ENCODE data around the gene UNC5C. TPM values are rescaled to one million over a fixed set of nuclear protein-coding genes. Genes with fewer than 3 reads are reported as not detected.
A peak's percentile ranks its signal among the peaks of the same experiment; 100 is the strongest.

Gene UNC5C
- total and polyA plus RNA-seq, 2 donors (not counting 1 experiment from before 2014, with no cell fraction given): 2.0 to 11.6 TPM

DNA sequence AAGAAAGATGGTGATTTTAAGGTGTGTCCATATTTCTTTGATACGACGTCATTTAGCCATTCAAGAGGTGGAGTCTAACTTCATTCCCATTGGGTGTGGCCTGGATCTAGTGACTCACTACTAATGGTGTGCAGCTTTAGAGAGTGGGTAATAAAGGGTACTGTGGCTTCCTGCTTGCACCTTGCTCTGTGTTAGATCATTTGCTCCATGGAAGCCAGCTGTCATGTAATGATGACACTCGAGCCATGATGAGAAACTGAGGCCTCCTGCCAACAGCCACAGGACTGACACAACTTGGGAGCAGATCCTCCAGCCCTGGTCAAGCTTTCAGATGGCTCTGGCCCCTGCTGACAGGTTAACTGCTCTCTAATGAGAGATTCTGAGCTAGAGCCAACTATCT is 82.0 kb downstream of the UNC5C start:
- DNase-seq (ENCODE audit: low read depth in 2 of 2): no peak
- no peaks in the 10 kb centered on the region for H4K20me1 ChIP-seq (ENCODE audit: control insufficient read depth, extremely low read depth, insufficient read depth, low read length)
- H3K4me3 ChIP-seq (replicated peaks in 1 of 4; ENCODE audit: control extremely low read depth in 1 of 4, insufficient read depth in 1 of 4, low read depth in 3 of 4, low read length in 4 of 4): no peak overlapping the region
- TF ChIP-seq EZH2 (IDR thresholded peaks at IDR 0.05; ENCODE audit: low read length, missing control alignments): no peak
- TF ChIP-seq, protein P1, sequence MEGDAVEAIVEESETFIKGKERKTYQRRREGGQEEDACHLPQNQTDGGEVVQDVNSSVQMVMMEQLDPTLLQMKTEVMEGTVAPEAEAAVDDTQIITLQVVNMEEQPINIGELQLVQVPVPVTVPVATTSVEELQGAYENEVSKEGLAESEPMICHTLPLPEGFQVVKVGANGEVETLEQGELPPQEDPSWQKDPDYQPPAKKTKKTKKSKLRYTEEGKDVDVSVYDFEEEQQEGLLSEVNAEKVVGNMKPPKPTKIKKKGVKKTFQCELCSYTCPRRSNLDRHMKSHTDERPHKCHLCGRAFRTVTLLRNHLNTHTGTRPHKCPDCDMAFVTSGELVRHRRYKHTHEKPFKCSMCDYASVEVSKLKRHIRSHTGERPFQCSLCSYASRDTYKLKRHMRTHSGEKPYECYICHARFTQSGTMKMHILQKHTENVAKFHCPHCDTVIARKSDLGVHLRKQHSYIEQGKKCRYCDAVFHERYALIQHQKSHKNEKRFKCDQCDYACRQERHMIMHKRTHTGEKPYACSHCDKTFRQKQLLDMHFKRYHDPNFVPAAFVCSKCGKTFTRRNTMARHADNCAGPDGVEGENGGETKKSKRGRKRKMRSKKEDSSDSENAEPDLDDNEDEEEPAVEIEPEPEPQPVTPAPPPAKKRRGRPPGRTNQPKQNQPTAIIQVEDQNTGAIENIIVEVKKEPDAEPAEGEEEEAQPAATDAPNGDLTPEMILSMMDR (conservative IDR thresholded peaks at IDR 0.05 in 1 of 2, IDR thresholded peaks at IDR 0.05 in 1 of 2; ENCODE audit: low read depth in 1 of 2, low read length in 2 of 2): no peak
- H3K27me3 ChIP-seq (ENCODE audit: control insufficient read depth, insufficient read depth, low read length): no peaks in the 10 kb centered on the region
- H2AFZ ChIP-seq (ENCODE audit: low read length): no peak overlapping the region
- H3K9me3 ChIP-seq (ENCODE audit: control insufficient read depth, insufficient read depth, low read depth, low read length): no peaks in the 10 kb centered on the region
- H3K9ac ChIP-seq (ENCODE audit: insufficient read depth, low read length): no peak overlapping the region
- no peaks in the 10 kb centered on the region for H3K36me3 ChIP-seq (ENCODE audit: control insufficient read depth, insufficient read depth, low read length)
- no peak overlapping the region for H3K4me2 ChIP-seq (ENCODE audit: extremely low read depth, insufficient read depth, low read length)
- H3K4me1 ChIP-seq (ENCODE audit: control insufficient read depth, extremely low read depth, insufficient read depth, low read length): peaks cover 2% of the 10 kb centered on the region
- no peaks in the 10 kb centered on the region for H3K79me2 ChIP-seq (ENCODE audit: control insufficient read depth, insufficient read depth, low read length)
- H3K27ac ChIP-seq (ENCODE audit: insufficient read depth, low read length): no peak overlapping the region

DNA sequence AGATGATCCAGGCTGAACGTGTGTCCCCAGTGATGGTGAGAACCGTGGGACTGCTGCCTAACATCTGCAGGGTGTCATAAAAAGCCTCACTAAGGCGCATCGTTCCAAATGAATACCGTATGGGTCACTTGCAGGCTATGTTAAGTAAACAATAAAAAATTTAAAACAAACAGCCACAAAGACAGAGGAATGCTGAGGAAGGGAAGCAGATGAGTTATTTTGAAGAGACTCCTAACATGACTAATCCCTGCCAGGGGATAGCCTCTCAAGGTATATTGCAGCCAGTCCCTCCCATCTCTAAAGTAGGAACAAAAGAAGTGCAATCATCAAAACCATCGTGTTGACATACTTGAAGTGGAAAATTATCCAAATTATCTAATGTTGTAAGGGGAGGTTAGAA is 83.8 kb downstream of the UNC5C start:
- Histone ChIP-seq H3K4me2 (ENCODE audit: extremely low read depth, insufficient read depth, low read length) (no peak overlapping the region), H3K4me3 (replicated peaks in 1 of 4; ENCODE audit: control extremely low read depth in 1 of 4, insufficient read depth in 1 of 4, low read depth in 3 of 4, low read length in 4 of 4) (no peak overlapping the region), H3K9me3 (ENCODE audit: control insufficient read depth, insufficient read depth, low read depth, low read length) (no peaks in the 10 kb centered on the region), H3K9ac (ENCODE audit: insufficient read depth, low read length) (no peak overlapping the region), H2AFZ (ENCODE audit: low read length) (no peak overlapping the region), H3K36me3 (ENCODE audit: control insufficient read depth, insufficient read depth, low read length) (no peaks in the 10 kb centered on the region), H3K27me3 (ENCODE audit: control insufficient read depth, insufficient read depth, low read length) (no peaks in the 10 kb centered on the region), H4K20me1 (ENCODE audit: control insufficient read depth, extremely low read depth, insufficient read depth, low read length) (no peaks in the 10 kb centered on the region), H3K27ac (ENCODE audit: insufficient read depth, low read length) (no peak overlapping the region), H3K79me2 (ENCODE audit: control insufficient read depth, insufficient read depth, low read length) (no peaks in the 10 kb centered on the region), H3K4me1 (ENCODE audit: control insufficient read depth, extremely low read depth, insufficient read depth, low read length) (peaks cover 2% of the 10 kb centered on the region)
- no peak for TF ChIP-seq EZH2 (IDR thresholded peaks at IDR 0.05; ENCODE audit: low read length, missing control alignments)
- TF ChIP-seq, protein P1 (conservative IDR thresholded peaks at IDR 0.05 in 1 of 2, IDR thresholded peaks at IDR 0.05 in 1 of 2; ENCODE audit: low read depth in 1 of 2, low read length in 2 of 2): no peak
- DNase-seq (ENCODE audit: low read depth in 2 of 2): peak in 1 of 2 donors; percentile 4

DNA sequence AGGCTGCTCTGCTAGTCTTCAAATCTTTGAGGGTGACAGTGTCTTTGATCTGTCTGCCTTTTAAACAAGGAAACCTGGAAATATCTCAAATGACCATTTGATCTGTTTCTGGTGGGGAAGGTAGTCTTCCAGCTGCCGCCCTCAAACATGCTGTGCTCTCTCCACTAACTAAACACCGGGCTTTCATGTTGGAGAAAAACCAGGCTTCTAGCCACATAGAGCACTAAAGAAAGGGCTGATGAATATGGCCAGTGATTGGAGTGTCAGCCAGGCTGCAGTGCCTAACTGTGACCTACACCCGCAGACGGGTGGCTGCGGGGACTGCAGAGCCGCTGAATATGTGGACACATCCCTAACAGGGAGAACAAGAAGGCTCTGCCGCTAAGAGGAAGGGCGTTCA is 85.9 kb downstream of the UNC5C start:
- Histone ChIP-seq H3K79me2 (ENCODE audit: control insufficient read depth, insufficient read depth, low read length) (no peaks in the 10 kb centered on the region), H3K9me3 (ENCODE audit: control insufficient read depth, insufficient read depth, low read depth, low read length) (no peaks in the 10 kb centered on the region), H3K4me3 (replicated peaks in 1 of 4; ENCODE audit: control extremely low read depth in 1 of 4, insufficient read depth in 1 of 4, low read depth in 3 of 4, low read length in 4 of 4) (no peak overlapping the region), H3K27ac (ENCODE audit: insufficient read depth, low read length) (no peak overlapping the region), H3K27me3 (ENCODE audit: control insufficient read depth, insufficient read depth, low read length) (no peaks in the 10 kb centered on the region), H3K4me2 (ENCODE audit: extremely low read depth, insufficient read depth, low read length) (no peak overlapping the region), H2AFZ (ENCODE audit: low read length) (no peak overlapping the region), H3K9ac (ENCODE audit: insufficient read depth, low read length) (no peak overlapping the region), H3K4me1 (ENCODE audit: control insufficient read depth, extremely low read depth, insufficient read depth, low read length) (peaks cover 2% of the 10 kb centered on the region), H4K20me1 (ENCODE audit: control insufficient read depth, extremely low read depth, insufficient read depth, low read length) (no peaks in the 10 kb centered on the region), H3K36me3 (ENCODE audit: control insufficient read depth, insufficient read depth, low read length) (no peaks in the 10 kb centered on the region)
- DNase-seq (ENCODE audit: low read depth in 2 of 2): no peak
- TF ChIP-seq EZH2 (IDR thresholded peaks at IDR 0.05; ENCODE audit: low read length, missing control alignments): no peak
- TF ChIP-seq, protein P1 (conservative IDR thresholded peaks at IDR 0.05 in 1 of 2, IDR thresholded peaks at IDR 0.05 in 1 of 2; ENCODE audit: low read depth in 1 of 2, low read length in 2 of 2): no peak

Measured in fibroblast of lung (primary cell).